Fibroblast of pulmonary artery (primary cell): Measurements from ENCODE around the gene RRP1.

Experiments used
- DNase-seq: peaks from one replicate; pipeline ENCODE4 v3.0.0-alpha.2; 2010; ENCODE audit warnings: low read depth
- H3K4me3 ChIP-seq: replicated peaks from 2 replicates; pipeline ENCODE4 v1.5.1; 2011; ENCODE audit warnings: low read depth, mild to moderate bottlenecking, control low read depth, low read length, moderate library complexity
- TF ChIP-seq, protein P1 (sequence below): IDR thresholded peaks from 2 replicates; pipeline ENCODE4 v1.5.1; 2011; ENCODE audit warnings: mild to moderate bottlenecking, control low read depth, low read length, inconsistent platforms; ENCODE audit errors: missing control alignments

RRP1 gene

GRCh38 chr21:43753439-43753799, 36.0 kb upstream of the RRP1 start:
- DNase-seq: no peak
- H3K4me3 ChIP-seq: no peak overlapping the region
- TF ChIP-seq, protein P1, sequence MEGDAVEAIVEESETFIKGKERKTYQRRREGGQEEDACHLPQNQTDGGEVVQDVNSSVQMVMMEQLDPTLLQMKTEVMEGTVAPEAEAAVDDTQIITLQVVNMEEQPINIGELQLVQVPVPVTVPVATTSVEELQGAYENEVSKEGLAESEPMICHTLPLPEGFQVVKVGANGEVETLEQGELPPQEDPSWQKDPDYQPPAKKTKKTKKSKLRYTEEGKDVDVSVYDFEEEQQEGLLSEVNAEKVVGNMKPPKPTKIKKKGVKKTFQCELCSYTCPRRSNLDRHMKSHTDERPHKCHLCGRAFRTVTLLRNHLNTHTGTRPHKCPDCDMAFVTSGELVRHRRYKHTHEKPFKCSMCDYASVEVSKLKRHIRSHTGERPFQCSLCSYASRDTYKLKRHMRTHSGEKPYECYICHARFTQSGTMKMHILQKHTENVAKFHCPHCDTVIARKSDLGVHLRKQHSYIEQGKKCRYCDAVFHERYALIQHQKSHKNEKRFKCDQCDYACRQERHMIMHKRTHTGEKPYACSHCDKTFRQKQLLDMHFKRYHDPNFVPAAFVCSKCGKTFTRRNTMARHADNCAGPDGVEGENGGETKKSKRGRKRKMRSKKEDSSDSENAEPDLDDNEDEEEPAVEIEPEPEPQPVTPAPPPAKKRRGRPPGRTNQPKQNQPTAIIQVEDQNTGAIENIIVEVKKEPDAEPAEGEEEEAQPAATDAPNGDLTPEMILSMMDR: no peak

DNA sequence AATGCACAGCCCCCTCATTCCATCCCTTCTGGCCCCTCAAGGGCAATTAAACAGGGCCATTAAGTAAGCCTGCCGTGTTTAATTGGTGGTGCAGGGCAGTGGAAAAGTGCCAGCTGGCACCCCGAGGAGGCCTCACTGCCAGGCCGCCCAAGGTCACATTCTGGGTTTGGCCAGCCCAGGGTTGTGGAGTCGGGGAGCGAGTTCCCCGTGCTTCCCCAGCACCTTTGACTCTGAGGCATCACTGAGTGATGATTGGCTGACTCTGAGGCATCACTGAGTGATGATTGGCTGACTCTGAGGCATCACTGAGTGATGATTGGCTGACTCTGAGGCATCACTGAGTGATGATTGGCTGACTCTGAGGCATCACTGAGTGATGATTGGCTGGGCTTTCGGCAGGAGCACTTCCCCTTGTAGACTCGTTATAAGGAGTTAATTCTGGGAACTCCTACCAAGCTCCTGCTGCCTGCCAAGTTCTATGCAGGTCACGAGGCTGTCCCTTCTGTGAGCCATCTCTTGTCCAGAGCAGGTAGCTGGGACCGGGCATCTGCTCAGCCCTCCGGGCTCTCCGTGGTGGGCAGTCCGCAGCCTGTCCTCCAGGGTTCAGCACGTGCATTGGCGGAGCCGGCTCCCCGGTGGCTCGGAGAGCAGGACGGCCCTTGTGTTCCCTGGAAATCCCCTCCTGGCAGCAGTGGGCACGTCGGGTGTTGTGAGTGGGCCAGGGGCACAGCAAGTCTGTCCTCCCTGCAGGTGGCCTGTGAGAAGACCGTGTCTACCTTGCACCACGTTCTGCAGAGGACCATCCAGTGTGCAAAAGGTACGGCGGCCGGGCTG, 34.2 kb upstream of the RRP1 start:
- DNase-seq: no peak
- no peak overlapping the region for H3K4me3 ChIP-seq
- TF ChIP-seq, protein P1: no peak

DNA sequence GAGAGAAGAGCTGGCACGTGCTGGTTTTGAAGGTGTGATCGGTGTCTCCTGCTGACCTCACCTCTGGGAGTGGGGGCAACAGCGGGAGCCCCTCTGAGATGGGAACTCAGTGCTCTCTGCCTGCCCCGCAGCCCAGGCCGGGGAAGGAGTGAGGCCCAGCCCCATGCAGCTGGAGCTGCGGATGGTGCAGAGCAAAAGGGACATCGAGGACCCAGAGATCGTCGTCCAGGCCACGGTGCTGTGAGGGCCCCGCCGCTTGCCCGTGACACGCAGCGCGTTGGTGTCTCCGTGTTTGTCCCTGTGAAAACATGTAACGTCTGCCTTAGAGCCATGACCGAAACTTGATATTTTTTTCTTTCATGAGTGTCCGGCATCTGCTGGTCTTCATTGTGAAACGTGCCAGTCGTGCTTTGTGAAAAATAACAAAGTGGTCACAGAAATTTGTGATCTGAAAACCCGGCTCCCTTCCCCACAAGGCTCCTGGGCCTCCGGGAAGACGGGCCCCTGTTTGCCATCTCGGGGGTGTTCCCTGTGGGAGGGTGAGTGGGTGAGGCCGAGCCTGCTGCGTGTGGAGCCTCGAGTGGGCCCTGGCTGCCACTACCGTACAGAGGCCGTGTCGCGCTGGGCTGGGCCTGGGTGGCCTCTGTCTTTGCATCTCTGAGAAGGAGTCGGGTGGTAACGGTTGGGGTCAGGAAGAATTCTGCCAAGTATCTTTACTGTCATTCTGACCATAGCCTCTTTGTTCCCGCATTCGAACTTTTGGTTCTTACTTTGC, 33.4 kb upstream of the RRP1 start:
- DNase-seq: no peak
- TF ChIP-seq, protein P1: no peak
- no peak overlapping the region for H3K4me3 ChIP-seq

- TF ChIP-seq, protein P1: no peak
- no peak overlapping the region for H3K4me3 ChIP-seq
- no peak for DNase-seq
Observed at GRCh38 chr21:43757601-43758000, 31.8 kb upstream of the RRP1 start.

- TF ChIP-seq, protein P1: no peak
- peak overlapping the region; percentile 35 for H3K4me3 ChIP-seq
- DNase-seq: peak; percentile 84
Observed at GRCh38 chr21:43758111-43758641, 31.2 kb upstream of the RRP1 start.

DNA sequence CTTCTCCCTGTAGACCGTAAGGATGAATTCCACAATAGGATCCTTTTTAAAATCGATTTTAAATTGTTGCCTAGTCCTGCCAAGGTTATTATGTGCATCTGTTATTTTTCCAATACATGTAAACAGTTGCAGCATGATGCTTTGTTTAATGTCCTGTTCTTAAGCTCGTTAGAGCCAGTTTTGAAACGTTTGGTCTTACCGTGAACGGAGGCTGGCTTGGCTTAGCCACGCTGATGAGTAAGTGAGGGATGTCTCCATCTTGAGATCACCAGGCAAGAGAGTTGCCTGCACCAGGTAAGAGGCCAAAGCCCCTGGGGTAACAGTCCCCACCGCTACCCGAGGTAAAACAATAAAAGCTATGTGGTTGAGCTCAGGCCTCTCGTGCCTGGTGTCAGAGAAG, 30.6 kb upstream of the RRP1 start:
- no peak overlapping the region for H3K4me3 ChIP-seq
- DNase-seq: no peak
- TF ChIP-seq, protein P1: no peak
